NCI-H526 (cell line): ENCODE data around the gene HLA-DRB5.
"Not testable (repeated sequence)": the region's sequence is repeated elsewhere in the genome, so short reads cannot be mapped to it uniquely, and the experiment has no call there.

Experiments
- DNase-seq, 2 experiments: peaks; one replicate each; lab custom pipeline; 2025; lab: John Stamatoyannopoulos, UW

Gene HLA-DRB5

GRCh38 chr6:32529697-32530430 is at the start of gene HLA-DRB5:
Gene HLA-DRB5 (minus strand): TSS chr6:32530287. CDS start chr6:32530224, 63 bp downstream.
- no peak for DNase-seq

DNA sequence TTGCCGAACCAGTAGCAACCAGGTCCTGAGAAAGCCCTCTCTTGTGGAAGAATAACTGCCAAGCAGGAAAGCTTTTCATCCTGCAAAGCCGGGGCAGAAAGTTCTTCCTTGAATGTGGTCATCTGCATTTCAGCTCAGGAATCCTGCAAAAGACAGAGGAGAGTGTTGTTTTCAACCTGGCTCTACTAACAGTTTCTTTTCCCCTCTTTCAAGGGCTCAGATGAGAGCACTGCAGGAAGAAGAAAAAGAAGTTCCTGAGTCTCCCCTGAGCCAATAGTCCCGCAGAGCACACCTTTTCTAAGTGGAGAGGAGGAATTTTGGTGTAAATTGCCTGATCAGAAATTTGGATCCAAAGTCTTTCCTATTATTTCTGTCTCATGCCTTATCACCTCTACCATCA is 48.9 kb upstream of the HLA-DRB5 start:
- no peak for DNase-seq

- DNase-seq: not testable (repeated sequence)
Observed at GRCh38 chr6:32577493-32577892, 47.4 kb upstream of the HLA-DRB5 start.

DNA sequence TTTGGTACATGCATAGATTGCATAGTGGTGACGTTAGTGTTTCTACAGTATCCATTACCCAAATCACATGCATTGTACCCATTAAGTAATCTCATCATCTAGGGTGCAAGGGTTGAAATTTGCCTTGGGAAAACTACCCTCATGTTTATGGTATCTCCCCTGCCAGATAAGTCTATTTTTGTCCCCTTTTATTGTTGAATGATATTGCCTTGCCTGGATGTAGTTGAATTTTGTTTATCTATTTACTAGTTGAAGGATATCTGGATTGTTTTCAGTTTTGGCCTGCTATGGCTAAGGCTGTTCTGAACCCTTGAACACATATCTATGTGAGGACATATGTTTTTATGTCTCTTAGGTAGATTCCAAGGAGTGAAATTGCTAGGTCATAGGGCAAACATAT is 46.2 kb upstream of the HLA-DRB5 start:
- DNase-seq: no peak

- no peak for DNase-seq
Observed at GRCh38 chr6:32570363-32570905, 40.3 kb upstream of the HLA-DRB5 start.

- DNase-seq: no peak
Observed at GRCh38 chr6:32568561-32568960, 38.5 kb upstream of the HLA-DRB5 start.

DNA sequence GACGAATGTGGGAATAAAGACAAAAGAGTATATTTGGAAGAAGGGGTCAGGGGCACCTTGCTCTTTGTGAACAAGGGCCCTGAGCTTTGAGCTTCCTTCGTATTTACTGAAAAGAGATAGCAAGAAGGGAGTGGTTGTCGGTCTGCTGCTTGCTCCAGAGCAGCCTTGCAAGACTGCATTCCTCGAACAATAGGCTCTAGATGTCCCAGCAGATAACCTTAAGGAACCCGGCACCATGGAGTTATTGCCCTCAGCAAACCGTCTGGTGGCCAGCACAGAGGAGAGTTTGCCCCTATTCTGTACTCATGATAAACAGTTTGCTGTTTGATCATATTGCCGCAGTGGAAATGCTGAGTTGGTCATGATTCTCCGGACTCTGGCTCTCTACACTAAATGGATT is 36.9 kb upstream of the HLA-DRB5 start:
- no peak for DNase-seq

- no peak for DNase-seq
Observed at GRCh38 chr6:32565511-32565910, 35.4 kb upstream of the HLA-DRB5 start.

DNA sequence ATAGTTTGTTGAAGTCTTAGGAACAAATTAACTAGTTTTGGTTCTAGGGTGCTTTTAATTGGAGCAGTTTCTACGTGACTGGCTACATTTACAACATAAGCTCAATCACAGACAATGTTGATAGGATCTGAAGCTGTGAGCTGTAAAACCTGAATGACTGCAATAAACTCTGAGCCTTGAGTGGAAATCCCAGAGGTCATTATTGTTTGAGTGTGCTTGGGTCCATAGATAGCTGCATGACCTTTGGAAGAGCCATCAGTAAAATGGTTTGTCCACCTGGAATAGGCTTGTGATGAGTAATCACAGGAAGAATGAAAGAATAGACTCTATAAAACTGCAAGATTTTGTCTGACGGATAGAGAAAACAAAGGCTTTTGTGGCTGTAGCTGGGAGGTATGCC is 32.9 kb upstream of the HLA-DRB5 start:
- DNase-seq: no peak

GRCh38 chr6:32559747-32560146 is 29.7 kb upstream of the HLA-DRB5 start:
- DNase-seq: no peak

DNA sequence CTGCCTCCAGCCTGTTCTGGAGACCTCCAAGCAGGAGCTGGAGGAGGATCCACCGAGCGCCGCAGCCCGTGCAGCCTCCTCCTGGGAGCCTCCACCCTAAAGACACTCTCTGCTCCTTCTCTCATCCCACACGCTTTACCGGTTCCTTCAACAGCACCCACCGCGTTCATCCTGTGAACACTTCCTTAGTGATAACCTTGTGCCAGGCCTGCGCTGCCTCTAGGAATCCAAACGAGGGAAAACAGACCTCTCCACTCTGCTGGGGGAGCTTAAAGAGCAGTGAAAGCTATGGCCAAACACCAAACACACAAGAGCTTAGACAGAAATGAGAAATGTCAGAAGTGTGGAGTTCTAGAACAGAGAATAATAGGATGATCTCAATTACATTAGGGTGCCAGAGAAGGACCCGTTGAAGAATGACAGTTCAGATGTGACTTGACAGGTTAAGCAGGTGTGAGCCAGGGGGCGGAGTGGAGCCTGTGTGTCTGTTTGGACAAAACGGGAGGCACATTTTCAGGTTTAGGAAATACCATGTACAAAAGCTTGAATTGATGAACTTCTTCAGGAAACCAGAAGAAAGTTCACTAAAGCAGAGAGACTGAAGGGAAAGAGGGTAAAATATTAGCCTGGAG is 28.5 kb upstream of the HLA-DRB5 start:
- no peak for DNase-seq

DNA sequence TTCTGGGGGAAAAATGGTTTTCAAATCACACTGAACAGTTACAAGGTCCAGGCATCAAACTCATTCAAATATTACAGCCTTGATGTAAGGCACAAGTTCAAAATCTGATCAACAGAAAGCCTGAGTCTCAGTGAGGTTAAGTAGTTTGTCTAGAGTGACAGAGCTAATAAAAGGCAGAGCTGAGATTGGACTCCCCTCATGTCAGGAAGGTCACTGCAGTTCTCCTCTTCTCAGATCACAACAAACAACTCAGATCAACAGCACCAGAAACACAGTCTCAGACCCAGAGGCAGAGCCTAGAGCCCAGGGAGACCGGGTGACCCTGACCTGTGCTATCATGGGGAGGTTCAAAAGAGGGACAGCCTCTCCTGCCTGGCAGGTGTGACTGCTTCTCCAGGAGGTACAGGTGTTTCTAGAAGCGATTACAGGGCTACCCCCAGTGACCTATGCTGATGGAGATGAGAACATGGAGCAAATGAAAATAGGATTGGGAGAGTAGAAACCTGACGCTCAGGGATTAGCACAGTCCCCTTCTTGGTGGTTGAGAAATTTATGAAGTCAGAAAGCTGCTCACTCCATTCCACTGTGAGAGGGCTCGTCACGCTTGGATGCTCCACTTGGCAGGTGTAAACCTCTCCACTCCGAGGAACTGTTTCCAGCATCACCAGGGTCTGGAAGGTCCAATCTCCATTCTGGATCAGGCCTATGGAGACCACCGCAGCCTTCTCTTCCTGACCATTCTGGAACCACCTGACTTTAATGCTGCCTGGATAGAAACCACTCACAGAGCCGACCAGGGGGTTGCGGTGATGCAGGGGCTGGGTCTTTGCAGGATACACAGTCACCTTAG is 24.3 kb upstream of the HLA-DRB5 start:
- no peak for DNase-seq

GRCh38 chr6:32553037-32553742 is 23.1 kb upstream of the HLA-DRB5 start:
- no peak for DNase-seq

DNA sequence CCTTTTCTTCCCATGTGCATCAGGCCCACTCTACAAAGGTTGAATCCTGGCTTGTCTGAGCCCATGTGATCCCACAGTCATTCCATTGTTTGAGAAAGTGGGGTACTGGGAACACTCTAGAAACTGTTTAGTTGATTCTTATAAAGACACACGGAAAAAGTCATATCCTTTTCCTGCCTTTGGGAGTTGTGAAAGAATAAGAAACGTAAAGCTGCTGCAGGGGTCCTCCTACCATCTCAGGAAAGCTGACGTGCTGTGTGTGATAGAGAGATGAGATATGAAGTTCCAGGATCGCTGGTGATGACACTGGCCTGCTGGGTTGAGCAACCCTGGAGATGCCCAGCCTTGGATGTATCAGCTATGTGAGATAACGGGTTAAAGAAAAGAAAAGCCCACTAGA is 21.3 kb upstream of the HLA-DRB5 start:
- no peak for DNase-seq

DNA sequence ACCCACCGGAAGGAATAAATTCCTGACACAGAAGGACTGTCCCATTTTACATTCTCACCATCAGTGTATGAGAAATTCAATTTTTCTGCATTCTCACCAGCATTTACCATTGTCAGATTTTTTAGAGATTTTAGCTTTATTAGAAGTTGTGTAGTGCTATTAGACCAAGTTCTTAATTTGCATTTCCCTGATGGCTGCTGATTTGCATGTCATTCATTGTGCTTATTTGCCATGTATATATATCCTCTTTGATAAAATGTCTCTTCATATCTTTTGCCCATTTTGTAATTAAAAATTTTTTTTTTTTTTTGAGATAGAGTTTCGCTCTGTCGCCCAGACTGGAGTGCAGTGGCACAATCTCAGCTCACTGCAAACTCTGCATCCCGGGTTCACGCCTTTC is 9.8 kb upstream of the HLA-DRB5 start:
- peak; percentile 2 to 15 for DNase-seq

GRCh38 chr6:32530431-32530793 is 325 bp upstream of the HLA-DRB5 start:
- DNase-seq: not testable (repeated sequence)

- no peak for DNase-seq
Observed at GRCh38 chr6:32522302-32523047, 7.6 kb downstream of the HLA-DRB5 start.

DNA sequence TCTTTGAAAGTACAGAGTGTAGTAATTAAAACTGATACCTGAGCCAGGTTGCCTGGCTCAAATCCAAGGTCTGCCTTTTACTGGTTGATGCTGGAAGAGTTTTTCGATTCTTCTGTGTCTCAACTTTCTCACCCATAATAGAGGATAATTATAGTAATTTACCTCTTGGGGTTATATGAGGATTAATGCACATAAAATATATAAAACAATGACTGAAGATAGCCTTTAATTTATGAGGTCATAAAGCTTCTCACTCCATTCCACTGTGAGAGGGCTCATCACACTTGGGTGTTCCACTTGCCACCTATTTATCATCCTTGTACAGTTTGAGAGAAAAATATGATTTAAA is 10.2 kb downstream of the HLA-DRB5 start:
- DNase-seq: no peak

DNA sequence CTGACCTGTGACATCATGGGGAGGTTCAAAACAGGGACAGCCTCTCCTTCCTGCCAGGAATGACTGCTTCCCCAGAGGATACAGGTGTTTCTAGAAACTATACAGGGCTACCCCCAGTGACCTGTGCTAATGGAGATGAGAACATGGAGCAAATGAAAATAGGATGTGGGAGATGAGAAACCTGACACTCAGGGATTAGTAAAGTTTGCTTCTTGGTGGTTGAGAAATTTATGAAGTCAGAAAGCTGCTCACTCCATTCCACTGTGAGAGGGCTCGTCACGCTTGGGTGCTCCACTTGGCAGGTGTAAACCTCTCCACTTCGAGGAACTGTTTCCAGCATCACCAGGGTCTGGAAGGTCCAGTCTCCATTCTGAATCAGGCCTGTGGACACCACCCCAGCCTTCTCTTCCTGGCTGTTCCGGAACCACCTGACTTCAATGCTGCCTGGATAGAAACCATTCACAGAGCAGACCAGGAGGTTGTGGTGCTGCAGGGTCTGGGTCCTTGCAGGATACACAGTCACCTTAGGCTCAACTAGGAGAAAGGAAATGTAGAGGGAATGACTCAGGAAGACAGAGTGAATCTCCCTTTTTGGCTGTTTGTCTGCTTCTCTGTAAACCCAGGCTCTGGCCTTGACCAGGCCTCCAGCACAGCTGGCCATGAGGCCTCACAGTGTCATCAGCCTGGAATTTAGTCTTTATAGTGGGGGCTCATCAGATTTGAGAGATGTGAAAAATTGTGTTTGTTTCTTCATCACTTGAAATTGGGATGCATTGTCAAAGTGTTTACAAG is 10.8 kb downstream of the HLA-DRB5 start:
- DNase-seq: no peak

DNA sequence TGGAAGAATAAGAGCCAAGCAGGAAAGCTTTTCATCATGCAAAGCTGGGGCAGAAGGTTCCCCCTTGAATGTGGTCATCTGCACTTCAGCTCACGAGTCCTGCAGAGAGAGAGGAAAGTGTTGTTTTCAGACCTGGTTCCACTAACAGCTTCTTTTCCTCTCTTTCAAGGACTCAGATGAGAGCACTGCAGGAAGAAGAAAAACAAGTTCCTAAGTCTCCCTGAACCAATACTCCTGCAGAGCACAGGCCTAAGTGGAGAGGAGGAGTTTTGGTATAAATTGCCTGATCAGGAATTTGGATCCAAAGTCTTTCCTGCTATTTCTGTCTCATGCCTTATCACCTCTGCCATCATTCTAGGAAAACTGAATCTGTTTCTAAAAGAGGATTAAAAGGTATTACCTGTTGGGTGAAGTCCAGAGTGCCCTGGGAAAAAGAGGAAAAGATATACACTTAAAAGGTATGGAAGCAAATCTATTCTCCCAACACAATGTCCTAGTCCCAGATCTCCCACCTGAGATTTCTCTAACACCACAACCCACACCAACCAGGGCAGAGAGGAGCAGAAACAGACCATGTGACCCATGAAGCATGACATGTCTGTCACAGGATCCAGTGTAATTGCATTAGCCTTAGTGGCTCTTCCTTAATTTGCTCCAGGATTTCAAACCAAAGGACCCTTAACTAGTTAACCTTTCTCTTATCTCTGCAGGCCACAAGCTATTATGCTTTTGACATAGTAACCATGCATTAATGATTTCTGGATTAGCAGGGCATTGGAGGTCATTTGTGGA is 12.2 kb downstream of the HLA-DRB5 start:
- DNase-seq: no peak
